ENCODE measurements around the gene PARP12.

DNA sequence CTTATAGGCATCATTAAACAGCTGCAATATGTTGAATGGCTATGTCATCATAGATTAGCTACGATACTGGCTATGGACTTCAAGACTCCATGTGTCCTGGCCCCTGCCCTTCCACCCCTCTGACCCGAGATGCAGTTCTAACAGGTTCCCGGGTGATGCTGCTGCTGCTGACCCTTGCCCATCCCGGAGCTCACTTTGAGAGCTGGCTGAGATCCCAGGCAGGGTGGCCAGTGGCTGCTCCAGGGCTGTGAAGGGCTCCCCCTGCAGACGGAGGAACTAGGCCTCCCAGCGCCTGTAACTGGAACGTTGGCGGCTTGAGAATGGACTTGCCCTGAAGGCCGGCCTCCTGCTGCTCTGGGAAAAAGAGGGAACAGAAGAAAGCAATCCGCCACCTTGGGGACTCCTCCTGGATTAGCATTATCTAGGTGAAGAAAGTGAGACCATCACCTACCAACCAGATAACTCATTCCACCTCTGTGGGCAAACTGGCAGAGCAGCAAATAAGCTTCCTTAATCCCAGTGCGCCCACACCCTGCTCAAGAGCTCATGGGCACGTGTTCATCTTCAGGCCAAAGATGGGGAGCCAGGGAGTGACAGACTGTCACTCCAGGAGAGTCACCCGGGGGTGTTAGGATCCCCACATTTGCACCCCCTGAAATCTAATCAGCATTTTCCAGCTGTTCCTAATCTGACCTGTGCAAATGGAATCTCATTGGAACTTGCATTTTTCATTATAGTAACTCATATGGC is 56.8 kb downstream of the PARP12 start:
- TF ChIP-seq, protein P1, sequence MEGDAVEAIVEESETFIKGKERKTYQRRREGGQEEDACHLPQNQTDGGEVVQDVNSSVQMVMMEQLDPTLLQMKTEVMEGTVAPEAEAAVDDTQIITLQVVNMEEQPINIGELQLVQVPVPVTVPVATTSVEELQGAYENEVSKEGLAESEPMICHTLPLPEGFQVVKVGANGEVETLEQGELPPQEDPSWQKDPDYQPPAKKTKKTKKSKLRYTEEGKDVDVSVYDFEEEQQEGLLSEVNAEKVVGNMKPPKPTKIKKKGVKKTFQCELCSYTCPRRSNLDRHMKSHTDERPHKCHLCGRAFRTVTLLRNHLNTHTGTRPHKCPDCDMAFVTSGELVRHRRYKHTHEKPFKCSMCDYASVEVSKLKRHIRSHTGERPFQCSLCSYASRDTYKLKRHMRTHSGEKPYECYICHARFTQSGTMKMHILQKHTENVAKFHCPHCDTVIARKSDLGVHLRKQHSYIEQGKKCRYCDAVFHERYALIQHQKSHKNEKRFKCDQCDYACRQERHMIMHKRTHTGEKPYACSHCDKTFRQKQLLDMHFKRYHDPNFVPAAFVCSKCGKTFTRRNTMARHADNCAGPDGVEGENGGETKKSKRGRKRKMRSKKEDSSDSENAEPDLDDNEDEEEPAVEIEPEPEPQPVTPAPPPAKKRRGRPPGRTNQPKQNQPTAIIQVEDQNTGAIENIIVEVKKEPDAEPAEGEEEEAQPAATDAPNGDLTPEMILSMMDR (IDR thresholded peaks at IDR 0.05; ENCODE audit: control extremely low read depth in 1 of 3, insufficient read depth in 1 of 3, low read depth in 1 of 3, low read length in 3 of 3): peak; percentile 80 to 94 (median 80)
- no peak for TF ChIP-seq GABPA (IDR thresholded peaks at IDR 0.05; ENCODE audit: borderline replicate concordance, insufficient read depth, low read length)
- TF ChIP-seq POLR2AphosphoS5 (IDR thresholded peaks at IDR 0.05; ENCODE audit: low read depth, low read length): no peak
- TF ChIP-seq SIRT6 (IDR thresholded peaks at IDR 0.05; ENCODE audit: low read length): no peak
- no peak for TF ChIP-seq TEAD4 (IDR thresholded peaks at IDR 0.05; ENCODE audit: low read depth, low read length)
- no peak for TF ChIP-seq EZH2 (IDR thresholded peaks at IDR 0.05; ENCODE audit: low read depth, low read length, severe bottlenecking)
- TF ChIP-seq POLR2A (IDR thresholded peaks at IDR 0.05; ENCODE audit: control extremely low read depth in 1 of 2, low read depth in 2 of 2, low read length in 2 of 2): no peak
- peak; percentile 64 to 73 for TF ChIP-seq RAD21 (IDR thresholded peaks at IDR 0.05 in 1 of 2, conservative IDR thresholded peaks at IDR 0.05 in 1 of 2; ENCODE audit: low read depth in 2 of 2, low read length in 2 of 2)
- no peak for TF ChIP-seq SP1 (IDR thresholded peaks at IDR 0.05; ENCODE audit: low read depth, low read length)
- TF ChIP-seq SRF (IDR thresholded peaks at IDR 0.05; ENCODE audit: low read depth, low read length): no peak
- TF ChIP-seq HDAC2 (IDR thresholded peaks at IDR 0.05; ENCODE audit: borderline replicate concordance in 1 of 2, low read depth in 2 of 2, low read length in 2 of 2): no peak

Measured in H1 (cell line).